Neuronal stem cell (in vitro differentiated cells): ENCODE measurements around the gene ADARB1.

ENCODE experiments used
- DNase-seq: peaks from one replicate; pipeline ENCODE4 v3.0.0-alpha.2; 2013; ENCODE audit warnings: low spot score
- H2AFZ ChIP-seq: one replicate; pipeline ENCODE4 v1.6.1; 2013; ENCODE audit warnings: mild to moderate bottlenecking, low read length, inconsistent platforms
- H2AK5ac ChIP-seq: 2 replicates; pipeline ENCODE4 v1.6.1; 2013; ENCODE audit warnings: low read depth, mild to moderate bottlenecking, inconsistent platforms, low read length, moderate library complexity, mixed read lengths
- H2BK120ac ChIP-seq: 2 replicates; pipeline ENCODE4 v1.6.1; 2013; ENCODE audit warnings: low read depth, mild to moderate bottlenecking, inconsistent platforms, low read length, moderate library complexity, mixed read lengths
- H2BK12ac ChIP-seq: one replicate; pipeline ENCODE4 v1.6.1; 2013; ENCODE audit warnings: low read length, inconsistent platforms
- H2BK15ac ChIP-seq: 2 replicates; pipeline ENCODE4 v1.6.1; 2013; ENCODE audit warnings: mild to moderate bottlenecking, low read length, inconsistent platforms, mixed read lengths
- H2BK5ac ChIP-seq: one replicate; pipeline ENCODE4 v1.6.1; 2013; ENCODE audit warnings: inconsistent platforms, mild to moderate bottlenecking, low read length, moderate library complexity
- H3K14ac ChIP-seq: one replicate; pipeline ENCODE4 v1.6.1; 2013; ENCODE audit warnings: low read length, inconsistent platforms
- H3K18ac ChIP-seq: 2 replicates; pipeline ENCODE4 v1.6.1; 2013; ENCODE audit warnings: low read length, inconsistent platforms
- H3K23ac ChIP-seq: 2 replicates; pipeline ENCODE4 v1.6.1; 2013; ENCODE audit warnings: low read depth, mild to moderate bottlenecking, mixed read lengths, low read length, inconsistent platforms; ENCODE audit not compliant: poor library complexity
- H3K27ac ChIP-seq: replicated peaks from 3 replicates; pipeline ENCODE4 v1.5.1; 2013; ENCODE audit warnings: low read length, inconsistent platforms
- H3K27me3 ChIP-seq, 3 experiments: 2 replicates each; pipeline ENCODE4 v1.6.1; 2013; ENCODE audit warnings: low read length in 3 of 3, mild to moderate bottlenecking in 2 of 3, inconsistent platforms in 1 of 3, low read depth in 1 of 3, mixed read lengths in 1 of 3, moderate library complexity in 1 of 3; ENCODE audit not compliant: control insufficient read depth in 3 of 3, insufficient read depth in 3 of 3
- H3K36me3 ChIP-seq, 2 donors: replicated peaks in 1 of 2; 2 replicates each; pipeline ENCODE4 v1.6.1; 2013; ENCODE audit warnings: low read length in 2 of 2; ENCODE audit not compliant: control insufficient read depth in 2 of 2, insufficient read depth in 2 of 2
- H3K4ac ChIP-seq: 2 replicates; pipeline ENCODE4 v1.6.1; 2013; ENCODE audit warnings: inconsistent platforms, mild to moderate bottlenecking, low read length, moderate library complexity
- H3K4me1 ChIP-seq, 2 donors: 1 replicate in 1 of 2; 2 replicates in 1 of 2; pipeline ENCODE4 v1.6.1; 2013; ENCODE audit warnings: low read length in 2 of 2, low read depth in 1 of 2; ENCODE audit not compliant: control insufficient read depth in 2 of 2, insufficient read depth in 1 of 2
- H3K4me2 ChIP-seq: one replicate; pipeline ENCODE4 v1.6.1; 2013; ENCODE audit warnings: mild to moderate bottlenecking, low read length, inconsistent platforms; ENCODE audit not compliant: insufficient read depth, poor library complexity, severe bottlenecking
- H3K4me3 ChIP-seq, 2 donors: 2 replicates each; pipeline ENCODE4 v1.5.1; 2013; ENCODE audit warnings: low read length in 2 of 2, mild to moderate bottlenecking in 2 of 2, inconsistent platforms in 1 of 2, moderate library complexity in 1 of 2
- H3K79me1 ChIP-seq: one replicate; pipeline ENCODE4 v1.6.1; 2013; ENCODE audit warnings: low read depth, mild to moderate bottlenecking, inconsistent platforms, low read length, moderate library complexity
- H3K9ac ChIP-seq: one replicate; pipeline ENCODE4 v1.6.1; 2013; ENCODE audit warnings: mild to moderate bottlenecking, low read depth, low read length, inconsistent platforms; ENCODE audit not compliant: poor library complexity
- H3K9me3 ChIP-seq, 2 donors: replicated peaks in 1 of 2; 2 replicates each; pipeline versions ENCODE3 to v1.6.1; 2013; ENCODE audit warnings: low read length in 2 of 2, mild to moderate bottlenecking in 2 of 2, inconsistent platforms in 1 of 2, low read depth in 1 of 2, mixed read lengths in 1 of 2, moderate library complexity in 1 of 2; ENCODE audit not compliant: control insufficient read depth in 2 of 2, insufficient read depth in 1 of 2
- H4K8ac ChIP-seq: one replicate; pipeline ENCODE4 v1.6.1; 2013; ENCODE audit warnings: low read depth, mild to moderate bottlenecking, inconsistent platforms, low read length, moderate library complexity
- H4K91ac ChIP-seq: one replicate; pipeline ENCODE4 v1.6.1; 2013; ENCODE audit warnings: low read length, low read depth, mild to moderate bottlenecking, inconsistent platforms; ENCODE audit not compliant: poor library complexity
- WGBS, 2 donors: extraction: QIAGEN DNeasy Blood & Tissue Kit; methylation state at CpG; one replicate each; pipeline ENCODE4 v1.1.7; 2013; ENCODE audit warnings: missing lambda C conversion rate in 2 of 2, mixed read lengths in 1 of 2; ENCODE audit not compliant: insufficient read length in 2 of 2, insufficient replicate concordance in 1 of 2; ENCODE audit errors: extremely low coverage in 2 of 2; 5-methylcytosine and 5-hydroxymethylcytosine counted together

The ADARB1 gene

GRCh38 chr21:45264146-45264911 is 189.9 kb downstream of the ADARB1 start:
- no peak overlapping the region for H4K91ac ChIP-seq
- no peak overlapping the region for H3K4ac ChIP-seq
- H4K8ac ChIP-seq, result no peak overlapping the region
- peaks cover 13% of the 10 kb centered on the region for H3K79me1 ChIP-seq
- H2BK12ac ChIP-seq, result no peak overlapping the region
- H3K18ac ChIP-seq, result no peak overlapping the region
- H3K9me3 ChIP-seq, result peaks cover 0 to 4% of the 10 kb centered on the region in 2 donors
- no peaks in the 10 kb centered on the region for H3K4me1 ChIP-seq
- no peak for DNase-seq
- H3K14ac ChIP-seq, result no peak overlapping the region
- no peak overlapping the region for H2AK5ac ChIP-seq
- no peak overlapping the region for H3K23ac ChIP-seq
- no CpG with 5 or more reads among the region's 23 CpGs for WGBS, 2 donors
- H3K4me2 ChIP-seq, result no peak overlapping the region
- peaks cover 46 to 54% of the 10 kb centered on the region in 2 donors for H3K36me3 ChIP-seq
- H2BK120ac ChIP-seq, result no peak overlapping the region
- H2AFZ ChIP-seq, result no peak overlapping the region
- no peak overlapping the region for H3K27ac ChIP-seq
- no peak overlapping the region for H3K9ac ChIP-seq
- H3K27me3 ChIP-seq, result no peaks in the 10 kb centered on the region
- no peak overlapping the region for H2BK5ac ChIP-seq
- H2BK15ac ChIP-seq, result no peak overlapping the region
- no peak overlapping the region for H3K4me3 ChIP-seq

GRCh38 chr21:45264912-45265515 is 190.6 kb downstream of the ADARB1 start:
- Histone ChIP-seq H3K4ac (no peak overlapping the region), H3K18ac (no peak overlapping the region), H3K14ac (no peak overlapping the region), H3K4me1 (no peaks in the 10 kb centered on the region), H3K4me2 (no peak overlapping the region), H2AFZ (no peak overlapping the region), H2BK12ac (no peak overlapping the region), H3K9me3 (peaks cover 4 to 8% of the 10 kb centered on the region in 2 donors), H2BK5ac (no peak overlapping the region), H3K23ac (no peak overlapping the region), H2AK5ac (no peak overlapping the region), H3K27ac (no peak overlapping the region), H3K27me3 (no peaks in the 10 kb centered on the region), H2BK15ac (no peak overlapping the region), H3K79me1 (peaks cover 13% of the 10 kb centered on the region), H4K91ac (no peak overlapping the region), H4K8ac (no peak overlapping the region), H3K36me3 (peaks cover 52 to 60% of the 10 kb centered on the region in 2 donors), H3K4me3 (no peak overlapping the region), H2BK120ac (no peak overlapping the region), H3K9ac (no peak overlapping the region)
- WGBS, 2 donors, result no CpG with 5 or more reads among the region's 34 CpGs
- no peak for DNase-seq

- Histone ChIP-seq H3K79me1 (peaks cover 18% of the 10 kb centered on the region), H3K9ac (no peak overlapping the region), H2BK15ac (no peak overlapping the region), H3K9me3 (peaks cover 13 to 14% of the 10 kb centered on the region in 2 donors), H3K23ac (no peak overlapping the region), H3K4me1 (no peaks in the 10 kb centered on the region), H2AFZ (no peak overlapping the region), H3K36me3 (peaks cover 60 to 69% of the 10 kb centered on the region in 2 donors), H2BK5ac (no peak overlapping the region), H3K4me2 (no peak overlapping the region), H3K4me3 (no peak overlapping the region), H4K8ac (no peak overlapping the region), H3K27ac (no peak overlapping the region), H2BK120ac (no peak overlapping the region), H3K18ac (no peak overlapping the region), H3K4ac (no peak overlapping the region), H4K91ac (no peak overlapping the region), H2BK12ac (no peak overlapping the region), H3K27me3 (no peaks in the 10 kb centered on the region), H3K14ac (peak overlapping the region; percentile 56), H2AK5ac (no peak overlapping the region)
- no CpG with 5 or more reads among the region's 36 CpGs for WGBS, 2 donors
- DNase-seq, result no peak
Measured at GRCh38 chr21:45265721-45266517, 191.5 kb downstream of the ADARB1 start.
